Measurements from ENCODE around the gene MPP3. TPM values are rescaled to one million over a fixed set of nuclear protein-coding genes. Genes with fewer than 3 reads are reported as not detected.
"Not testable (repeated sequence)": the region's sequence is repeated elsewhere in the genome, so short reads cannot be mapped to it uniquely, and the experiment has no call there.

The MPP3 gene
- total and polyA plus RNA-seq, 9 donors = 2.7 to 17.2 (median 3.1) TPM

DNA sequence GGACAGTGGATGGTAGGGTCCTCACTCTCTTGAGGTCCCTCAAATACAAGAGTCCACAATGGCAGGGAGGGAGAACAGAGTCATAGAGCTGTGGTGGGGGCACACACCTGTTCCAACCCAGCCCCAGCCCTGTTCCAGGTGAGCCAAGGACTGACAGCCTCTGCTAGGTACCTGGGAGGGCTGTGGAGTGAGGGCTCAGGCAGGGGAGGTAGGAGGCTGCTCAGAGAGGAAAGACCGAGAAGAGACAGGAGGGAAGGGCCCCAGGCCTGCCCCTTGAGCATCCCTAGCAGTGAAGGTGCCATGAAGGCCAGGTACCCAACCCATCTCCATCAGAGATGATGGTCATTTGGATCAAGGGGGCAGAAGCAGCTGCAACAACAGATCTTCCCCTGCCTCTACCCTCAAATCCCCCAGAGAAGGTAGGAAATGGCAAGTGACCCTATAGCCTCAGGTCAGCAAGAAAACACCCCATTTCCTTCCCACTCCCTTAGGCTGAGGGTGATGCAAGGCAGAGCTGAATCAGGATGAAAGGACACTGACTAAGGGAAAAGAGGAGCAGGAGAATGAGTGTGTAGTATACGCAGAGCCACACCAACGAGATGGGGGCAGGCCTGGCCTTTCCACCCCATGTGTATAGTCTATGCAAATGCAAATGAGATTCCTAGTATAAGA is 42.7 kb upstream of the MPP3 start:
- Histone ChIP-seq H3K27ac (no peak overlapping the region), H3K4me1 (ENCODE audit: insufficient read depth) (peaks cover 2% of the 10 kb centered on the region), H3K9me3 (no peaks in the 10 kb centered on the region), H3K27me3 (no peaks in the 10 kb centered on the region), H3K4me3 (no peak overlapping the region), H3K36me3 (no peaks in the 10 kb centered on the region)
- no peak for DNase-seq
- WGBS, 3 donors = 88 to 96% (median 92%) methylated on average over 3 of the region's 3 CpGs
- intact Hi-C loops (cut with DNase I) = no loop called here
- TF ChIP-seq, protein P1, sequence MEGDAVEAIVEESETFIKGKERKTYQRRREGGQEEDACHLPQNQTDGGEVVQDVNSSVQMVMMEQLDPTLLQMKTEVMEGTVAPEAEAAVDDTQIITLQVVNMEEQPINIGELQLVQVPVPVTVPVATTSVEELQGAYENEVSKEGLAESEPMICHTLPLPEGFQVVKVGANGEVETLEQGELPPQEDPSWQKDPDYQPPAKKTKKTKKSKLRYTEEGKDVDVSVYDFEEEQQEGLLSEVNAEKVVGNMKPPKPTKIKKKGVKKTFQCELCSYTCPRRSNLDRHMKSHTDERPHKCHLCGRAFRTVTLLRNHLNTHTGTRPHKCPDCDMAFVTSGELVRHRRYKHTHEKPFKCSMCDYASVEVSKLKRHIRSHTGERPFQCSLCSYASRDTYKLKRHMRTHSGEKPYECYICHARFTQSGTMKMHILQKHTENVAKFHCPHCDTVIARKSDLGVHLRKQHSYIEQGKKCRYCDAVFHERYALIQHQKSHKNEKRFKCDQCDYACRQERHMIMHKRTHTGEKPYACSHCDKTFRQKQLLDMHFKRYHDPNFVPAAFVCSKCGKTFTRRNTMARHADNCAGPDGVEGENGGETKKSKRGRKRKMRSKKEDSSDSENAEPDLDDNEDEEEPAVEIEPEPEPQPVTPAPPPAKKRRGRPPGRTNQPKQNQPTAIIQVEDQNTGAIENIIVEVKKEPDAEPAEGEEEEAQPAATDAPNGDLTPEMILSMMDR (IDR thresholded peaks at IDR 0.05) = no peak
- TF ChIP-seq POLR2A (IDR thresholded peaks at IDR 0.05) = no peak
- TF ChIP-seq EP300 (IDR thresholded peaks at IDR 0.05) = no peak

DNA sequence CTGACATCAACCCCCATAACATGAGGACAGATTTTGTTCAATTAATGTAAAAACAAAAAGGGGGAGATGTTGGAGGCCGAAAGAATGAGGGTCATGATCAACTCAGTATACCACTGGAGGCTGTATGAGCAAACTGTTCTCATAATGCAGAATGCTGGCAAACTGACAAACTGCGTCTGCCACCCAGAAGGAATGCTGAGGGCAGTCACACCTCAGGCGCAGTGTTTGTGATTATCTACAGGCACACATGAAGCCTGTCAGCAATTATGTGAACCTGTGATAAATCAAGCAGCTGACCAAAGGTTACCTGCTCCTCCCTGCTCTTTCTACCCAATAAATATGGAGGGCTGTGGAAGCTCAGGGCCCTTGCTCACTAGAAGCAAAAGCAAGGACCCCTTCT is 41.3 kb upstream of the MPP3 start:
- Histone ChIP-seq H3K4me3 (no peak overlapping the region), H3K27ac (no peak overlapping the region), H3K27me3 (no peaks in the 10 kb centered on the region), H3K36me3 (no peaks in the 10 kb centered on the region), H3K4me1 (ENCODE audit: insufficient read depth) (peaks cover 2% of the 10 kb centered on the region), H3K9me3 (no peaks in the 10 kb centered on the region)
- DNase-seq = no peak
- TF ChIP-seq, protein P1 (IDR thresholded peaks at IDR 0.05) = no peak
- TF ChIP-seq POLR2A (IDR thresholded peaks at IDR 0.05) = no peak
- no peak for TF ChIP-seq EP300 (IDR thresholded peaks at IDR 0.05)
- intact Hi-C loops (cut with DNase I) = no loop called here
- WGBS, 3 donors = 61 to 70% (median 65%) methylated on average over 3 of the region's 3 CpGs

DNA sequence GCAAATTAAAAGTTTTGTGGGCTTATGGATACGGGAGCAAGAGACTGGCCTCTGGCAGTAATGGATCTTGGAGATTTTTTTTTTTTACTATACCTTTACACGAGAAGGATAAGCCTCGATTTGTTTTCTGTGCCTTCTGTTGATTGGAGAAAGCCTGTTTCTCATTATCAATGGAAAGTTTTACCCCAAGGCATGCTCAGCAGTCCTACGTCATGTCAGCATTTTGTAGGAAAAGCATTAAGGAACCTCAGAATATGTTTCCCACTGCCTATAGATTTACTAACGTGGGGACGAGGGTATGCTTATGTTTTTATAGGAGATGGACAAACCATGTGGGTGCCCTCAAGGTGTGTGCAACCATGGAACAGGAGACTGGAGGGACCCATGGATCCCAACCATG is 40.9 kb upstream of the MPP3 start:
- H3K4me1 ChIP-seq (ENCODE audit: insufficient read depth) = peaks cover 2% of the 10 kb centered on the region
- no peaks in the 10 kb centered on the region for H3K27me3 ChIP-seq
- H3K36me3 ChIP-seq = no peaks in the 10 kb centered on the region
- no peak for TF ChIP-seq POLR2A (IDR thresholded peaks at IDR 0.05)
- no peak overlapping the region for H3K27ac ChIP-seq
- WGBS, 3 donors = 65 to 76% (median 71%) methylated on average over 6 of the region's 6 CpGs
- DNase-seq = no peak
- no peak overlapping the region for H3K4me3 ChIP-seq
- intact Hi-C loops (cut with DNase I) = no loop called here
- no peaks in the 10 kb centered on the region for H3K9me3 ChIP-seq

DNA sequence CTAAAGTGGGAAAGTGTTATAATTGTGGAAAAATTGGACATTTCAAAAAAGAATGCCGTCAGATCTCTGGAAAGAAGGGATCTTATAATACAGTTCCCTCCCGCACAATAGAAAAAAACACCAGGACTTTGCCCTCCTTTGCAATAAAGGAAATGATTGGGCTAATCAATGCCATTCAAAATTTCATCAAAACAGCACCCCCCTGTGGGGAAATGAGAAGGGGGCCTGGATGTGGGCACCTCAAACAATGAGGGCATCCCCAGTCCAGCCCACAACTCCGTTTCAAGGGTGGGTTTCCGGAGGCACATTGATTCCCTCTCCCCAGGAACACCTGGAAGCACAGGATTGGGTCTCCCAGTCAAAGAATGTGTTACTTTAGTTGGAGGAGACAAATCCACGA is 40.1 kb upstream of the MPP3 start:
- TF ChIP-seq POLR2A (IDR thresholded peaks at IDR 0.05) (no peak), EP300 (IDR thresholded peaks at IDR 0.05) (no peak)
- TF ChIP-seq, protein P1 (IDR thresholded peaks at IDR 0.05) = no peak
- no peaks in the 10 kb centered on the region for H3K9me3 ChIP-seq
- no peaks in the 10 kb centered on the region for H3K36me3 ChIP-seq
- no peak overlapping the region for H3K27ac ChIP-seq
- H3K4me1 ChIP-seq (ENCODE audit: insufficient read depth) = no peaks in the 10 kb centered on the region
- WGBS, 3 donors = 52 to 61% (median 60%) methylated on average over 5 of the region's 5 CpGs
- H3K4me3 ChIP-seq = no peak overlapping the region
- no peak for DNase-seq
- no peaks in the 10 kb centered on the region for H3K27me3 ChIP-seq
- intact Hi-C loops (cut with DNase I) = no loop called here

DNA sequence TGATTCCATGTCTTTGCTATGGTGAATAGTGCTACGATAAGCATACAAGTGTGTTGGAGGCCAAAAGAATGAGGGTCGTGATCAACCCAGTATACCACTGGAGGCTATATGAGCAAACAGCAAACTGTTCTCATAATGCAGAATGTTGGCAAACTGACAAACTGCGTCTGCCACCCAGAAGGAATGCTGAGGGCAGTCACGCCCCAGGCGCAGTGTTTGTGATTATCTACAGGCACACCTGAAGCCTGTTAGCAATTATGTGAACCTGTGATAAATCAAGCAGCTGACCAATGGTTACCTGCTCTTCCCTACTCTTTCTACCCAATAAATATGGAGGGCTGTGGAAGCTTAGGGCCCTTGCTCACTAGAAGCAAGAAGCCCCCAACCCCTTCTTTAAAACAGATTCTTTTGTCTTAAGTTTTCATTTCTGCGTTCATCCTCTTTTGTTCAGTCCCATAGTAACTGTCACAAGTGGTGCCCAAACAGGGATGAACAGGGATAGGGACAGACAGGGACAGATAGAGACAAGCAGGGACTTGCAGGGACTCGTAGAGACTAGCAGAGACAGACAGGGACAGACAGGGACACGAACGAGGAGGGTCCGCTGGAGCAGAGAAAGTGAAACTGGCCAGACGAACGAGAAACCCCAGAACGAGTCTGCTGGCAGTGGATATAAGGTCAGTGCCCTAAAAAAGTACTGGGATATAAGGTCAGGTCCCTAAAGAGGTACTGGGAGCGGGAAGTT is 39.2 kb upstream of the MPP3 start:
- Histone ChIP-seq H3K36me3 (no peaks in the 10 kb centered on the region), H3K4me3 (no peak overlapping the region), H3K4me1 (ENCODE audit: insufficient read depth) (no peaks in the 10 kb centered on the region), H3K9me3 (no peaks in the 10 kb centered on the region), H3K27me3 (no peaks in the 10 kb centered on the region), H3K27ac (no peak overlapping the region)
- intact Hi-C loops (cut with DNase I) = no loop called here
- WGBS, 3 donors = 57 to 69% (median 61%) methylated on average over 14 of the region's 14 CpGs
- no peak for DNase-seq
- TF ChIP-seq POLR2A (IDR thresholded peaks at IDR 0.05) = no peak
- TF ChIP-seq EP300 (IDR thresholded peaks at IDR 0.05) = no peak
- TF ChIP-seq, protein P1 (IDR thresholded peaks at IDR 0.05) = no peak

DNA sequence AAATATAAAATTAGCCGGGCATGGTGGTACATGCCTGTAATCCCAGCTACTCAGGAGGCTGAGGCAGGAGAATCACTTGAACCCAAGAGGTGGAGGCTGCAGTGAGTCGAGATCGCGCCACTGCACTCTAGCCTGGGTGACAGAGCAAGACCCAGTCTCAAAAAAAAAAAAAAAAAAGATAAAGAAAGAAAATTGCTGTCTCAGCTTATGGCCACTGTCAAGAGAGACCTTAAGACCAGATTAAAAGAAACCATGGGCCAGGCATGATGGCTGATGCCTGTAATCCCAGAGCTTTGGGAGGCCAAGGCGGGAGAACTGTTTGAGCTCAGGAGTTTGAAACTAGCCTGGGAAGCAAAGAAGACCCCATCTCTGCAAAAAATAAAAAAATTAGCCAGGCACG is 36.1 kb upstream of the MPP3 start:
- H3K27me3 ChIP-seq; intact Hi-C loops (cut with DNase I); DNase-seq; H3K27ac ChIP-seq; H3K4me3 ChIP-seq; H3K9me3 ChIP-seq; H3K4me1 ChIP-seq (ENCODE audit: insufficient read depth); H3K36me3 ChIP-seq: not testable (repeated sequence)
- WGBS, 3 donors = 76 to 89% (median 78%) methylated on average over 6 of the region's 6 CpGs

All from ovary (tissue), 9 donors.